B cell (primary cell): ENCODE data around the gene ULBP1.

Experiments used
- CTCF ChIP-seq: fragments of 200-600 bp; IDR thresholded peaks from one replicate; pipeline ENCODE4 v1.8.0; 2022; ENCODE audit warnings: antibody characterized with exemption, mild to moderate bottlenecking
- EZH2 ChIP-seq: IDR thresholded peaks from 2 replicates; pipeline ENCODE4 v1.6.1; 2012; ENCODE audit warnings: borderline replicate concordance, low read depth, mild to moderate bottlenecking, moderate library complexity, low read length; ENCODE audit not compliant: insufficient read depth, poor library complexity, severe bottlenecking

GRCh38 chr6:149975400-149975799 is 11.7 kb downstream of the ULBP1 start:
- TF ChIP-seq CTCF (no peak), EZH2 (no peak)
